Measurements from ENCODE around the gene PODN.

Gene PODN

GRCh38 chr1:53091841-53092645 is 30.0 kb downstream of the PODN start:
- DNase-seq, result no peak

DNA sequence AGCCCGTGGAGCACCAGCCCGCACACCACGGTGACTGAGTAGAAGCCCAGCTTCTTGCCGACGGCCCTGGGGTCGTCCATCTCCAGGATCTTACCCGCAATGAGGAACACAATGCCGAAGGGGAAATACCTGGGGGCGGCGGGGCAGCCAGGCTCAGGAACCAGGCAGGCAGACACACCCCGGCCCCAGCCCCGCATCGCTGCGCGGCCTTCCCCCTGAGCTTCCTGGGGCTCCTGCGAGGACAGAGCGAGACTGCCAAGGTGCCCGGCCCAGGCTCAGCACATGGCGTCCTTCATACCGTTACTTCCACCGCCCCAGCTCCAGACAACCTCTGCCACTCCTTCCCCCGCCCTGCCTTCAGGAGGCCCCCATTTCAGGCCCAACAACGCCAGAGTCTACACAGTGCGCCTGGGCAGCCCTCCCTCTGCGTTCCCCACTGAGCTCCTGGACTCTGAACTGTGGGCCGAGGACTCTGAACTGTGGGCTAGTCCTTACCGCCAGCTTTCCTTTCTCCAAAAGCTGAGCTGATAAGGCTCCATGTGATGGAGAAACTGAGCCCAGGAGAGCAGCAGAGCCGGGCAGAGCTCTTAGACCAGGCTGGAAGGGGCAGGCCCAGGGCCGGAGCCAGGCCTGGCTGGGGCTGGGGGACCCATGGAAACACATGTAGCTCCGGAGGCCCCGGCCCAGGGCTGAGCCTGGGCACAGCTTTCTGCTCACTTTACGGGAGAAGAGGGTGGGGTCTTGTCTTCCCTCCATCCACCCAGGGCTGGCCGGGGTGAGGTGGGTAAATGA is 30.8 kb downstream of the PODN start:
- no peak for DNase-seq

DNA sequence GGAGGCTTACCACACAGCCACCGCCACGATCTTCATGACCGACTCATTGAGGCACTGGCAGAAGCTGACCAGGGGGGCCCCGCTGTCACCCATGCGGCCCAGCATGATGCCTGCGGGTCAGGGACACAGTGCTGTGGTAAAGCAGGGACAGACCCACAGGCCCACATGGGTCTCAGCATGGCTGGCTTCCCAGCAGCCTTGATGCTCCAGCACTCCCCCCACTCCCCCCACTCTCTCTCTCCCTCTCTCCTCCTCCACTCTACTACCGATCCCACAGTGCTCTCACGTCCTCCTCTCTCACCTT is 31.4 kb downstream of the PODN start:
- DNase-seq, result no peak

DNA sequence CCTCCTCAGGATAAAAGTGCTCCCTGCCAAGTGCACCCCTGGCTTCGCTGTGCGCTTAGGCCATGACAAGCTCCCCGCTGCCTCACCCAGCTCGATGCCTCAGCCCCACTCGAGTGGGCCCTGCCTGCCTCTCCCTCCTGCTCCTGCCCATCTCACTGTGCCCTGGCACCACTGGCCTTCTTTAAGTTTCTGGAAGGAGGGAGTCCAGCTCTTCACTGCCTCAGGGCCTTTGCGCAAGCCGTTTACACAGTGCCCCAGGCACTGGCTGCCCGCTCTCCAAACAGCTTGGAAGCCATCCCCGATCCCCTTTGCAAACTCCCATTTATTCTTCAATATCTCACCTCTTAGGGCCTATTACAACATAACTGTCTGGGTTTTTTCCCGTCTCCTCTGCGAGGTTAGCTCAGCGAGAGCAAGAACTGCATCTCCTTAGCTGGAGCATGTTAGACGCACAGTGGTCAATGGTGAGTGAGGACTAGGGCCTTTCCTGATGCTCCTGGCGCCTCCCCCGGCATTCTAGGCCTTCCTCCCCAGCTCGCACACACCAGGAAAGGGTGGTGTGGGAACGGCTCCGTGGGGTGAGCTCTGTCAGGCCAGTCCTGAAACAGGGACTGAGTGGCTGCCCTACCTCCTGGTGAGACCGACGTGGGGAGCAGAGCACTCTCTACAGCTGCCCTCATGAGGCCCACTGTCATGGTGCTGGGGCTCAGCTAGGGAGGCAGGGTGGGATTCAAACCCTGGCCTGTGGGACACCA is 31.9 kb downstream of the PODN start:
- no peak for DNase-seq

GRCh38 chr1:53094533-53094919 is 32.5 kb downstream of the PODN start:
- no peak for DNase-seq

GRCh38 chr1:53104289-53104913 is 42.4 kb downstream of the PODN start:
- no peak for DNase-seq

GRCh38 chr1:53107090-53107489 is 45.1 kb downstream of the PODN start:
- DNase-seq, result no peak

DNA sequence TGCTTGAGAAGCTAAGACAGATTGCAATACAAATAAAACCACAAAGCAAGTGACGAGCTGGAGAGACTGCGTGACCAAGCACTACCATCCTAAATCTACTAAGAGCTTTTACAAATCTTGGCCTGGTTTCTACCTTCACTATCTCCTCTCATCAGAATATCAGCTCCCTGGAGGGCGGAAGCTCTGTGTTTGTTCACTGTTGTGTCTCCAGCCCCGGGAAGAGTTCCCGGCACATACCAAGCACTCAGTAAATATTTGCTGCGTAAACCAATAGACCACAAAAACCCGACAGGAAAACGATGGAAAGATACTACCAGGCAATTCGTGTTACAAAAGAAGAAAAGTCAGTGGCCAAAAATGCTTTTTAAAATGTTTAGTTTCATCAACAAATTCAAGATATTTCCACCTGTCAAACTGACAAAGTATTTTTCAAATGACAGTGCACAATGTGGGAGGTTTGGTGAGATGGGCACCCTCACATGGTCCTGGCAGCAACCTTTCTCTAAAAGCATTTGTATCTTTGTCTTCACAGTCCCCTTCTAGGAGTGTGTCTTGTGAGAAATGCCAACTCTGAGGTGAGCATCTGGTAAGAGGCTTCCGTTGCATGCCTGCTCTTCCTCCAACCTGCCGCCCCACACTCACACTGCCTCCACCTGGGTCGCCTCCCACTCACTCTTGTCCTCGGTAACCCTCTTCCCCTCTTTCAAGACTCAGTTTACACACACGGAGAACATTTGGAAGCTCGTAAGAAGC is 45.7 kb downstream of the PODN start:
- DNase-seq, result peak; percentile 67

DNA sequence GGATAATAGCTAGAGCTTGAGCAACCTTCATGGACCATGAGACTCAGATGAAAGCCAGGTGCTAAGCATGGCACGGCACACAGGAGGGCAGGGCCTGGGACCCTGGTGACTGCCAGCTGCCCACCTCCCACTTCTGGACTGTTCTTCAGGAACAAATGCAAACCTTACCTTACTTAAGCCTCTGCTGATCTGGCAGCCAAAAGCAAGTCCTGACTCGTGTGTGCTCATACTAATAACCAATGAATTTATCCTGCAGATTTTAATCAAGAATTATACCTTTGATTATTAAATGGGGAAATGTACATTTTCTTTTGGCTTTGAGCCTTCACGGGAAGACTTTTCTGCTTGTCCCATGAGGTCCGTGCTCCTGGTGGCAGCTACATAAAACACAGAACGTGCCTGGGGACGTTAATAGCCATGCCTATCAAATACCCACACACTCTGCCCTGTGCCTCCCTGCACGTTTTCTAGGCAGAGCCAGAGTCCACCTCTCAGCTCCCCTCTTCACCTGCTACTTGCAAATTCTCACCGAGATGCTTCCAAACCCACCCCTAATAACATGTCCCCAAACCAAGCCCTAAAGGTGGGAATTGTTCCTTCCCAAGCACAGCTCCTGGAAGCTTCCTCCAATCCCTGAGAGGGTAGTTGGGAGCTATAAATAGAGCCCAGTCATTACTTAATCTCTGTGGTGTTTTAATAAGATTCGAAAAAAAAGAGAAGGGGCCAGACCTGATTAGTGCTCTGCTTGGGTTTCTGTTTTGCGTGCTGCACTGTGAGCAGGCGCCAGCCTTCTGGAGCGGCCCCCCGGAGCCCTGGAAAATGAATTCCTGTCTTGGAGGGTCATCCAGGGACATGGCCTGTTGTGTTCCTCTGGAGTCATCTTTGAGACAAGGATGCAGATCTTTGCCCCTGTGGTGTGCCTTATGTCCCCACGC is 46.9 kb downstream of the PODN start:
- no peak for DNase-seq

DNA sequence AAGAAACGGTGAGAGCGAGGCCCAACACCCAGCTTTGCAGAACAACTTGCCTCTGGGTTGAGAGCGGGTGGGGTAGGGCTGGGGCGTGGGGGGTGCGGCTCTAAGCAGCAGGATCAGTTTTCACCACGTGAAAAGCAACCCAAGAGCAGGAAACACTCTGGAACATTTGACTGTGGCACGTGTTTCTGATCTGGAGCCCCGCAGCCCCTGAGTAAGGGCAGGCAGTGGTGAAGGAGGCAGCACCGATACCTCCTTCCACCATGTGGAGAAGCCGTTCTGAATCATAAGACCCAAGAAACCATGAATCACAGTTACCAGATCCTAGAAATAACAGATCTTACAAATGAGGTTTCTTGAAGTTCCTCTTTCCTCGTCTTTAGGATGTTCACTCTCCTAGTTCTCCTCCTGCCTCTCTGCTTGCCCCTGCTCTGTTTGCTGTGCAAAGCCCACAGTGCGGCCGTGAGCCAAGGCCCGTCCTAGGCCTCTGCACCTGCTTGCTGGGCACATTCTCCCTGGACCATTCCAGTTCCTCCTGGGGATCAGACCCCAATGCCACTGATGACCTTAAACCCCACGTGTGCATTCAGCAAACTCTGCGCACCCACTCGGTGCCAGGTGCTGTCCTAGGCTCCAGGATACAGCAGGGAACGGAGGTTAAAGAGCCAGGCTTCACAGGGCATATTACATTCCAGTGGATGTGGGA is 48.5 kb downstream of the PODN start:
- DNase-seq, result no peak

DNA sequence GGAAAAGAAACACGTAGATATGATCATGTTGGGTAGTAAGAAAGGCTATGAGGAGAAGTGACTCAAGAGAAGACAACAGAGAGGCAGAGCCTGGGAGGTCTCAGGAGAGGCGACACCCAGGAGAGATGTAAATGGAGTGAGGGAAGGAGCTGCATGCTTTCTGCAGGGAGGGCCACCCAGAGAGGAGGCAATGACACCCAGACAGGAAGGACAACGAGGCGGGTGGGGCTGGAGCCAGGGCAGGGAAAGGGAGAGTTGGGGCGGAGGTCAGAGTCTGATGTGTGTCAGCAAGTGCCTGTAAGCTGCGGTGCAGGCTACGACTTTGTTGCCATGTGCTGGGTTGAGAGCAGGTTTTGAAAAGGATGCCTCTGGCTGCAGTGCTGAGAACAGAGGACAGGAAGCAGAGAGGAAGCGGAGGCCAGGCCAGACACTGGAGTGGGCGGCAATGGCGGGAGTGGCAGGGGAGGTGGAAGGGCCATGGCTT is 49.1 kb downstream of the PODN start:
- DNase-seq, result no peak

DNA sequence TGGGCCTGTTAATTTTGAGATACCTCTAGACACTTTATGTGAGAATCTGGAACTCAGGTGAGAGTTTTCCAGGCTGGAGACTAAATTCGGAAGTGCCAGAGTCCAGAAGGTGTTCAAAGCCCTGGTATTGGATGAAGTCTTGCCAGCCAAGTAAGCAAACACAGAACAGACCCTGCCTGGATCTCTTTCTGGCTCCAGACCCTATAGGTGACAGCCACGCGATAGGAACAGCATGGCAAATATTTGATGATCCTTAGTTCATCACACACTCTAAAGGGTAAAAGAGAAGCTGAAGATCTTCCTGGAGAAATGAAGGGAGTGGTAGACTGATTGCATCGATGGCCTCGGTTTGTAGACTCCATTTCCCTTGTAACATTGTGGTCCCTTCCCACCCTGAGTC is 49.7 kb downstream of the PODN start:
- DNase-seq, result no peak

DNA sequence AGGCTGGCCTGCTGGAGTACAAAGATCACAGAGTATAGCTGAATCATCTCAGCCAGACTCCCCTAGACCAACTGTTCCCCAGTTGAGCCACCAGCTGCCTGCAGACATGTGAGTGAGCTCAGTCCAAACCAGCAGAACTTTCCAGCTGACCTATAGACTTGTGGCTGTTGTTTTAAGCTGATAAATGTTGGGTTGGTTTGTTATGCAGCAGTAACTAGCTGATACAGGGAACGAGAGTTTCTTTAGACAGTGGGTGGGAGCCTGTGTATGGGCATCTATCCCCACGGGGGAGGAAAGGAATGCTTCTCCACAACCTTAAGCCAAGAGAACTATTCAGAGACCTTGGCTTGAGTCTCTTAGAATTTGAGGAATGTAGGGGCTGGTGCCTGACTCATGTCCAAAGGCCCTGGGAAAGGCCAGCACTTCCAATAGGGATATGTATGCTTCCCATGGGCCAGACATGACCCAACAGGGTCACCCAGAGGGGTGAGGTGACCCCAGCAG is 50.3 kb downstream of the PODN start:
- no peak for DNase-seq

DNA sequence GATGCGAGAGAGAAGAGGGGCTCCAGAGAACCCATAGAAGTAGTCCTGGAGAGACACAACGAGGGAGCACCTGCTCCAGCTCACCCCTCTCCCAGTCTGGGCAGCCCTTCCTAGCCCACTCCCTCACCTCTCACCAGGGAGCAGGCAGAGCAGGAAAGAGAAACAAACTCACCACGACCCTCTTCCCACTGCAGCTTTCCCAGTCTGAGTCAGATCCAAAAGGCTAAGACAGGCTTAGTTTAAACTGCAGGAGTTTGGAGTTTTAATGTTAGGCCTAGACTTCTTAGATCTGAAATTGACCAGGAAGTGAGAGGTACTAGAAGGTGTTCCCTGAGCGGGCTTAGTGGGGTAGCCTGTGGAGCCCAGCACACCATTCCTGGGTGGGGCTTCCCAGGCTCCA is 50.8 kb downstream of the PODN start:
- no peak for DNase-seq

DNA sequence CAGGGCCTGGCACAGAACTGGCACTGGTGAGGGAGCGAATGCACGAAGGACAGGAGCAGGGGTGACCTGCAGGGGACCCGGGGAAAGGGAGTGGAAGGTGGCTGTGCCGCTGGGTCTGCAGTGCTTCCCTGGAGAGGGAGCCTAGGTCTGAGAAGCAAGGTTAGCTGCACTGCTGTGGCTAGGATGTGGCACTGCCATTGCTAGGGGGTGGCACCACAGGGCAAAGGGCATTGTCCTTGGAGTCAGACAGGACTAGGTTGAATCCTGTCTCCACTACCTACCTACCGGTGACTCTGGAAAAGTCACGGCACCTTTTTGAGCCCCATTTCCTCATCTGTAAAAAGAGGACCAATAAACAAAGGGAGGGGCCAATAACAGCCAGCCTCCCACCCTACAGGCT is 52.1 kb downstream of the PODN start:
- DNase-seq, result no peak

GRCh38 chr1:53114581-53115400 is 52.8 kb downstream of the PODN start:
- DNase-seq, result no peak

DNA sequence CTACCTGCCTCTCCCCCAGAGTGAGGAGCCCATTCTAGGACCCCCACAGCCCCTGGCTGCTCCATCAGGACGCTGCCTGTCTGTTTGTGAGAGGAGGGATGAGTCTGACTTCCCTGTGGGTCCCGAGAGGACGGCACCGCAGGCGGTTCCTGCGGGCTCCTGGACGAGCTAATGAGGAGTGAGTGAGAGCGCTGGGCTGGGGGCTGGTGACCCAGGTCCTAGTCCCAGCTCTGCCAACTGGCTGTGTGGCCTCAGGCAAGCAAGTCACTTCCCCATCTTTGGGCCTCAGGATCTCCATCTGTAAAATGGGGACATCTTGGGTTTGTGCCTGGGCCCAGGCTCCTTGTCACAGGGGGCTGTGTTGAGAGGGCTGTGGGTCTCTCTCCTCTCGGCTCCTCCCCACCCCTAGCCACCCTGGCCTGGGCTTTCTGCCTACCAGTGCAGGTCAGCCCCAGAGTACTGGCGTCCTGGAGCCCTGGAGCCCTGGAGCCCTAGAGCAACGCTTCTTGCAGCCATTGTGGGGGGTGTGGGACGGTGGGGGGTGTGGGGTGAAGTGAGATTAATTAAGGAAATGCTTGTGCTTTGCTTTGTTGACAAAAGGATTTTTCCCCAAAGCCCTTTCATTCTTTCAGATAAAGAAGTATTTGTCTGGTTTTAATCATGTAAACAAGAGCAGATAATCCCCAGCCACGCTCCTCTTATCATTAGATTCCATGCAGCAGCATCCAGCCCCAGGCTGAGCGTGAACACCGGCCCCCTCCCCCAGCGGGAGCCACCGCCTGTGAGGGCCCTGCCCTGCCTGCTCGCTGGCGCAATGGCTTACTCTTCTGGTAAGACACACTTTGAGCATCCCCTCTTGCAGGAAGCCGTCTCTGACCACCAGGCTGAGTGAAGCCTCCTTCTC is 53.6 kb downstream of the PODN start:
- no peak for DNase-seq

- DNase-seq, result no peak
Observed at GRCh38 chr1:53116307-53116810, 54.3 kb downstream of the PODN start.
